ENCODE measurements around the gene TOP1. TPM values are rescaled to one million over a fixed set of nuclear protein-coding genes. Genes with fewer than 3 reads are reported as not detected.
A peak's percentile ranks its signal among the peaks of the same experiment; 100 is the strongest.

The TOP1 gene
- total and polyA plus RNA-seq, 2 of the 4 experiments (the other 2 are of a cell fraction), result 14.0 to 21.5 TPM

- no peak overlapping the region for H2AK9ac ChIP-seq (replicated peaks; ENCODE audit: low read depth, low read length, poor library complexity)
- dilution Hi-C loops (cut with HindIII; ENCODE audit: low sequenced_read_pairs, unreplicated experiment) (no loop called here), intact Hi-C loops (cut with micrococcal nuclease) (loop anchor here (2.0 kb wide), 1 partner anchor 16 kb away; no protein-coding TSS in a partner anchor), in situ Hi-C loops (cut with MboI; ENCODE audit: low sequenced_read_pairs) (no loop called here)
- H3K27ac ChIP-seq (ENCODE audit: insufficient read depth, low read length), result no peak overlapping the region
- H3K18ac ChIP-seq (ENCODE audit: low read depth, low read length), result no peak overlapping the region
- no peaks in the 10 kb centered on the region for H3K27me3 ChIP-seq (ENCODE audit: control insufficient read depth, insufficient read depth, low read length)
- H4K91ac ChIP-seq (ENCODE audit: insufficient read depth, low read depth, low read length), result no peak overlapping the region
- peaks cover 1% of the 10 kb centered on the region; the same call in 1 of the 2 replicates for H3K36me3 ChIP-seq (ENCODE audit: control insufficient read depth, insufficient read depth, low read length)
- no peak overlapping the region for H3K56ac ChIP-seq (ENCODE audit: extremely low read depth, insufficient read depth, low read length)
- H4K8ac ChIP-seq (ENCODE audit: low read depth in 2 of 2, low read length in 2 of 2), result no peak overlapping the region
- WGBS, 2 experiments (ENCODE audit: extremely low coverage in 2 of 2, insufficient read length in 1 of 2), result no CpG with 5 or more reads among the region's 7 CpGs
- peak overlapping the region; percentile 31 for H2BK5ac ChIP-seq (ENCODE audit: low read depth, low read length, poor library complexity, severe bottlenecking)
- peaks cover 97% of the 10 kb centered on the region for H4K20me1 ChIP-seq (ENCODE audit: insufficient read depth, low read length)
- ATAC-seq (ENCODE audit: low read depth) (no peak), DNase-seq (no peak)
- H4K5ac ChIP-seq (ENCODE audit: low read depth, low read length), result no peak overlapping the region
- H2AFZ ChIP-seq (replicated peaks; ENCODE audit: low read length, poor library complexity), result no peak overlapping the region
- peak overlapping the region; percentile 34; the same call in 1 of the 2 replicates for H3K23ac ChIP-seq (ENCODE audit: low read depth, low read length)
- H2BK20ac ChIP-seq (ENCODE audit: low read depth, low read length), result no peak overlapping the region
- no peaks in the 10 kb centered on the region for H3K9me3 ChIP-seq (ENCODE audit: control insufficient read depth, insufficient read depth, low read length)
- no peak overlapping the region for H3K4me3 ChIP-seq (ENCODE audit: insufficient read depth, low read depth, low read length)
- H3K4ac ChIP-seq (ENCODE audit: low read depth, low read length), result no peak overlapping the region; the same call in 1 of the 2 replicates
- no peak overlapping the region for H2BK120ac ChIP-seq (ENCODE audit: low read depth, low read length)
- no peak overlapping the region for H3K9ac ChIP-seq (ENCODE audit: low read depth, low read length)
- peaks cover 14 to 73% of the 10 kb centered on the region in 2 experiments; a peak in 3 of 4 replicates for H3K79me1 ChIP-seq (ENCODE audit: low read depth in 1 of 2, low read length in 2 of 2)
- ChIA-PET CTCF (no interaction called here), POLR2A (ENCODE audit: unreplicated experiment) (no interaction called here)
- peak overlapping the region; percentile 86 for H3K4me2 ChIP-seq (ENCODE audit: low read depth, low read length)
- H3K14ac ChIP-seq (replicated peaks; ENCODE audit: low read depth, low read length), result no peak overlapping the region
- BruUV-seq (replicated peaks), result no TSS peak
- peaks cover 29% of the 10 kb centered on the region for H3K9me1 ChIP-seq (ENCODE audit: insufficient read depth, low read length)
- peaks cover 34% of the 10 kb centered on the region for H3K4me1 ChIP-seq (ENCODE audit: control insufficient read depth, insufficient read depth, low read length)
- no peak overlapping the region for H2BK15ac ChIP-seq (ENCODE audit: low read depth, low read length)
- H2AK5ac ChIP-seq (ENCODE audit: low read depth, low read length), result no peak overlapping the region
- TF ChIP-seq MAFK (IDR thresholded peaks at IDR 0.05; ENCODE audit: low read depth, low read length) (no peak), SMC3 (IDR thresholded peaks at IDR 0.05; ENCODE audit: low read depth, low read length) (no peak), FOS (IDR thresholded peaks at IDR 0.05; ENCODE audit: low read depth, low read length) (no peak), POLR2A (IDR thresholded peaks at IDR 0.05; ENCODE audit: low read depth, low read length) (no peak), CEBPB (IDR thresholded peaks at IDR 0.05; ENCODE audit: low read depth, low read length) (no peak), NFE2L2 (IDR thresholded peaks at IDR 0.05; ENCODE audit: low read depth, low read length) (no peak), ELK1 (IDR thresholded peaks at IDR 0.05; ENCODE audit: borderline replicate concordance, low read depth, low read length) (no peak), RFX5 (IDR thresholded peaks at IDR 0.05; ENCODE audit: low read depth, low read length) (no peak), RCOR1 (IDR thresholded peaks at IDR 0.05; ENCODE audit: insufficient replicate concordance, low read length) (no peak), CHD1 (IDR thresholded peaks at IDR 0.05; ENCODE audit: low read depth, low read length) (no peak), CTCF (conservative IDR thresholded peaks at IDR 0.05; ENCODE audit: low read depth, low read length) (no peak), MAZ (IDR thresholded peaks at IDR 0.05; ENCODE audit: borderline replicate concordance, low read depth, low read length) (no peak), RAD21 (IDR thresholded peaks at IDR 0.05; ENCODE audit: low read length) (no peak), MXI1 (IDR thresholded peaks at IDR 0.05; ENCODE audit: borderline replicate concordance, low read depth, low read length) (no peak)
- TF ChIP-seq, protein P1, sequence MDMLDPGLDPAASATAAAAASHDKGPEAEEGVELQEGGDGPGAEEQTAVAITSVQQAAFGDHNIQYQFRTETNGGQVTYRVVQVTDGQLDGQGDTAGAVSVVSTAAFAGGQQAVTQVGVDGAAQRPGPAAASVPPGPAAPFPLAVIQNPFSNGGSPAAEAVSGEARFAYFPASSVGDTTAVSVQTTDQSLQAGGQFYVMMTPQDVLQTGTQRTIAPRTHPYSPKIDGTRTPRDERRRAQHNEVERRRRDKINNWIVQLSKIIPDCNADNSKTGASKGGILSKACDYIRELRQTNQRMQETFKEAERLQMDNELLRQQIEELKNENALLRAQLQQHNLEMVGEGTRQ (IDR thresholded peaks at IDR 0.05; ENCODE audit: low read depth, low read length), result no peak
Observed at GRCh38 chr20:41048461-41049301, 20.1 kb downstream of the TOP1 start.
